Vagina (tissue), 2 donors: Measurements from ENCODE around the gene CLCA4.

ENCODE experiments used
- CTCF ChIP-seq, 3 experiments: fragments of 450-650 bp in 2 of 3; fragments of 200-600 bp in 1 of 3; sonication (generic) in 1 of 3; IDR thresholded peaks; one replicate each; pipeline ENCODE4 v1.5.1; 2017 to 2019; ENCODE audit warnings: antibody characterized with exemption in 3 of 3, mild to moderate bottlenecking in 2 of 3, moderate library complexity in 2 of 3
- POLR2A ChIP-seq, 2 donors: fragments of 450-650 bp; IDR thresholded peaks; one replicate each; pipeline ENCODE4 v1.6.1; 2017; ENCODE audit warnings: antibody characterized with exemption in 2 of 2, mild to moderate bottlenecking in 2 of 2, moderate library complexity in 2 of 2
- POLR2AphosphoS5 ChIP-seq, 2 donors: sonication (generic); formaldehyde crosslinking; IDR thresholded peaks; one replicate each; pipeline ENCODE4 v1.9.0; 2017; ENCODE audit warnings: antibody characterized with exemption in 2 of 2, mild to moderate bottlenecking in 2 of 2, low read depth in 1 of 2; ENCODE audit not compliant: insufficient read depth in 1 of 2

DNA sequence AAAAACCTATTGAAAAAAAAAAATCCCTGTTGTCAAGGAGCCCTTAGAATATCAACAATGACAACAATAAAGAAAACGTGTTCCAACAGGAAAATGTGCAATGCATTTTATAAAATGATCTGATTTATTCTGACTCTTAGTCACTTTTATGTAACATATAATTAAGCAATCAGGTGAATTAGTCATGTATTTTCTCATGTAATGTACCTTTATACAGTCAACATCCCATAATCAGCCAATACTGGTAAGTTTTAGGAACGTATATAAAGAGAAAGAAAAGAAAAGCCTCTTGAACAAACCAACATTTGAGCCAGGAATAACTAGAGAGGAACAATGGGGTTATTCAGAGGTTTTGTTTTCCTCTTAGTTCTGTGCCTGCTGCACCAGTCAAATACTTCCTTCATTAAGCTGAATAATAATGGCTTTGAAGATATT, at the start of gene CLCA4:
- peak in 1 of 2 donors; percentile 73 for TF ChIP-seq POLR2AphosphoS5 (IDR thresholded peaks at IDR 0.05; ENCODE audit: insufficient read depth in 1 of 2, low read depth in 1 of 2)
- TF ChIP-seq CTCF (IDR thresholded peaks at IDR 0.05), result no peak
- no peak for TF ChIP-seq POLR2A (IDR thresholded peaks at IDR 0.05)
